H1 (cell line): ENCODE measurements around the gene SPARCL1. TPM values are rescaled to one million over a fixed set of nuclear protein-coding genes. Genes with fewer than 3 reads are reported as not detected.

Experiments
- CTCF ChIA-PET: fragments of 300-600 bp; sonication (Branson Sonifier 250); formaldehyde crosslinking; loops from one replicate; lab custom pipeline; 2021; ENCODE audit not compliant: partially characterized antibody; lab: Charles Lee
- POLR2A ChIA-PET: fragments of 300-600 bp; sonication (Branson Sonifier 250); formaldehyde crosslinking; loops from one replicate; lab custom pipeline; 2021; ENCODE audit warnings: inconsistent platforms; ENCODE audit not compliant: partially characterized antibody; lab: Charles Lee
- DNase-seq, 2 experiments: peaks; one replicate each; pipeline versions ENCODE4 v3.0.0 to v3.0.0-alpha.2; 2010 to 2022; ENCODE audit warnings: low spot score in 2 of 2, low read depth in 1 of 2, mixed read lengths in 1 of 2
- FAIRE-seq: peaks from 2 replicates; lab custom pipeline; 2011; peaks lifted over from hg19 to GRCh38; lab: Jason Lieb, UNC
- H2AFZ ChIP-seq: 2 replicates; pipeline ENCODE4 v1.8.1; 2012; ENCODE audit warnings: low read length, inconsistent platforms
- H2AK5ac ChIP-seq: 2 replicates; pipeline ENCODE4 v1.6.1; 2013; ENCODE audit warnings: low read depth, low read length
- H2BK120ac ChIP-seq: replicated peaks from 2 replicates; pipeline ENCODE3; 2013; ENCODE audit warnings: low read depth, low read length, inconsistent platforms
- H2BK12ac ChIP-seq: 2 replicates; pipeline ENCODE4 v1.6.1; 2013; ENCODE audit warnings: low read depth, low read length
- H2BK15ac ChIP-seq: 2 replicates; pipeline ENCODE4 v1.6.1; 2013; ENCODE audit warnings: low read length
- H2BK20ac ChIP-seq: 2 replicates; pipeline ENCODE4 v1.6.1; 2013; ENCODE audit warnings: low read length
- H2BK5ac ChIP-seq: 2 replicates; pipeline ENCODE4 v1.6.1; 2013; ENCODE audit warnings: low read depth, low read length
- H3K14ac ChIP-seq: 2 replicates; pipeline ENCODE4 v1.6.1; 2013; ENCODE audit warnings: inconsistent platforms; ENCODE audit not compliant: insufficient read length
- H3K18ac ChIP-seq: 2 replicates; pipeline ENCODE4 v1.6.1; 2013; ENCODE audit warnings: low read length; ENCODE audit errors: extremely low read depth
- H3K23ac ChIP-seq: 2 replicates; pipeline ENCODE4 v1.6.1; 2013; ENCODE audit warnings: inconsistent platforms; ENCODE audit not compliant: insufficient read length
- H3K23me2 ChIP-seq: 2 replicates; pipeline ENCODE4 v1.6.1; 2013; ENCODE audit warnings: low read depth, low read length
- H3K27ac ChIP-seq: 2 replicates; pipeline ENCODE4 v1.6.1; 2011; ENCODE audit warnings: low read depth, low read length, inconsistent platforms
- H3K27me3 ChIP-seq, 4 experiments: replicated peaks in 1 of 4; 1 replicate in 1 of 4; 2 replicates in 3 of 4; pipeline versions ENCODE4 v1.6.1 to v1.8.1; 2011 to 2013; ENCODE audit warnings: low read length in 3 of 4, mild to moderate bottlenecking in 3 of 4, inconsistent platforms in 2 of 4, mixed read lengths in 2 of 4, moderate library complexity in 1 of 4; ENCODE audit not compliant: control insufficient read depth in 3 of 4, insufficient read depth in 3 of 4; ENCODE audit errors: extremely low read depth in 1 of 4
- H3K36me3 ChIP-seq, 4 experiments: 2 replicates each; pipeline versions ENCODE4 v1.6.1 to v1.8.1; 2011 to 2013; ENCODE audit warnings: mild to moderate bottlenecking in 4 of 4, low read length in 3 of 4, moderate library complexity in 2 of 4, control low read depth in 1 of 4, inconsistent platforms in 1 of 4; ENCODE audit not compliant: insufficient read depth in 4 of 4, control insufficient read depth in 2 of 4
- H3K4ac ChIP-seq: replicated peaks from 2 replicates; pipeline ENCODE3; 2013; ENCODE audit warnings: low read length, low read depth, mixed read lengths, inconsistent platforms; ENCODE audit not compliant: insufficient read length
- H3K4me1 ChIP-seq, 4 experiments: replicated peaks in 1 of 4; 1 replicate in 1 of 4; 2 replicates in 3 of 4; pipeline versions ENCODE4 v1.6.1 to v1.8.1; 2011 to 2013; ENCODE audit warnings: low read length in 3 of 4, inconsistent platforms in 2 of 4, mixed read lengths in 1 of 4; ENCODE audit not compliant: insufficient read depth in 4 of 4, control insufficient read depth in 3 of 4
- H3K4me2 ChIP-seq, 2 experiments: 2 replicates each; pipeline versions ENCODE4 v1.6.1 to v1.8.1; 2011 to 2013; ENCODE audit warnings: low read depth in 2 of 2, low read length in 2 of 2, control low read depth in 1 of 2, inconsistent platforms in 1 of 2, mild to moderate bottlenecking in 1 of 2; ENCODE audit not compliant: insufficient read depth in 1 of 2
- H3K4me3 ChIP-seq, 4 experiments: fragments of 200-600, 300-600 bp in 1 of 4; sonication (generic), shearing (Covaris generic), sonication (Bioruptor Twin) in 1 of 4; 2 replicates each; pipeline versions ENCODE4 v1.5.1 to v1.8.1; 2011 to 2016; ENCODE audit warnings: low read length in 4 of 4, low read depth in 3 of 4, control low read depth in 2 of 4, inconsistent platforms in 2 of 4, mild to moderate bottlenecking in 2 of 4, mixed read lengths in 1 of 4, moderate library complexity in 1 of 4; ENCODE audit not compliant: insufficient read depth in 2 of 4; ENCODE audit errors: extremely low read depth in 1 of 4
- H3K56ac ChIP-seq: replicated peaks from 2 replicates; pipeline ENCODE3; 2013; ENCODE audit warnings: low read depth, mild to moderate bottlenecking, mixed read lengths, low read length, inconsistent platforms; ENCODE audit not compliant: insufficient read length
- H3K79me1 ChIP-seq: 2 replicates; pipeline ENCODE4 v1.6.1; 2013; ENCODE audit warnings: low read depth, low read length, control low read depth
- H3K79me2 ChIP-seq, 2 experiments: 2 replicates each; pipeline versions ENCODE4 v1.6.1 to v1.8.1; 2012 to 2013; ENCODE audit warnings: low read length in 2 of 2, mild to moderate bottlenecking in 2 of 2, inconsistent platforms in 1 of 2; ENCODE audit not compliant: insufficient read depth in 2 of 2, control insufficient read depth in 1 of 2
- H3K9ac ChIP-seq, 4 experiments: replicated peaks in 1 of 4; 1 replicate in 1 of 4; 2 replicates in 3 of 4; pipeline versions ENCODE4 v1.6.1 to v1.8.1; 2011 to 2013; ENCODE audit warnings: low read depth in 3 of 4, low read length in 3 of 4, control low read depth in 2 of 4, mild to moderate bottlenecking in 2 of 4, moderate library complexity in 2 of 4, inconsistent platforms in 1 of 4; ENCODE audit errors: extremely low read depth in 1 of 4
- H3K9me3 ChIP-seq, 2 experiments: 2 replicates each; pipeline versions ENCODE4 v1.6.1 to v1.8.1; 2012 to 2013; ENCODE audit warnings: mild to moderate bottlenecking in 2 of 2, moderate library complexity in 2 of 2, control low read depth in 1 of 2, inconsistent platforms in 1 of 2, low read depth in 1 of 2, low read length in 1 of 2, mixed read lengths in 1 of 2; ENCODE audit not compliant: insufficient read depth in 2 of 2
- H4K20me1 ChIP-seq, 2 experiments: replicated peaks in 1 of 2; 2 replicates each; pipeline versions ENCODE3 to v1.8.1; 2011 to 2013; ENCODE audit warnings: inconsistent platforms in 2 of 2, low read length in 2 of 2, mild to moderate bottlenecking in 1 of 2; ENCODE audit not compliant: insufficient read depth in 2 of 2, control insufficient read depth in 1 of 2
- H4K5ac ChIP-seq: 2 replicates; pipeline ENCODE4 v1.6.1; 2013; ENCODE audit warnings: low read length, low read depth, mixed read lengths, inconsistent platforms; ENCODE audit not compliant: insufficient read length
- H4K8ac ChIP-seq: 2 replicates; pipeline ENCODE4 v1.8.0; 2013; ENCODE audit warnings: mild to moderate bottlenecking, moderate library complexity, low read length, inconsistent platforms; ENCODE audit not compliant: insufficient read depth; ENCODE audit errors: extremely low read depth
- H4K91ac ChIP-seq: replicated peaks from 2 replicates; pipeline ENCODE3; 2013; ENCODE audit warnings: low read length, mixed read lengths, inconsistent platforms; ENCODE audit not compliant: insufficient read length
- CBX5 ChIP-seq: fragments of 300-800, 300-1000 bp; sonication (generic); IDR thresholded peaks from 2 replicates; pipeline ENCODE4 v1.7.1; 2016; ENCODE audit warnings: antibody characterized with exemption, low read length, low read depth
- EP300 ChIP-seq, 2 experiments: IDR thresholded peaks; 1 replicate in 1 of 2; 2 replicates in 1 of 2; pipeline ENCODE4 v1.6.1; 2011 to 2012; ENCODE audit warnings: low read depth in 2 of 2, low read length in 2 of 2, mild to moderate bottlenecking in 2 of 2, borderline replicate concordance in 1 of 2, inconsistent platforms in 1 of 2, moderate library complexity in 1 of 2
- GABPA ChIP-seq: IDR thresholded peaks from 2 replicates; pipeline ENCODE4 v1.6.1; 2011; ENCODE audit warnings: mild to moderate bottlenecking, low read length, moderate library complexity, borderline replicate concordance; ENCODE audit not compliant: insufficient read depth
- GTF2F1 ChIP-seq: IDR thresholded peaks from 2 replicates; pipeline ENCODE4 v1.6.1; 2012; ENCODE audit warnings: low read depth, low read length, improper control_type of control experiment, borderline replicate concordance
- JUN ChIP-seq: IDR thresholded peaks from 2 replicates; pipeline ENCODE4 v1.6.1; 2011; ENCODE audit warnings: low read depth, mild to moderate bottlenecking, improper control_type of control experiment, low read length
- MAFK ChIP-seq: IDR thresholded peaks from 2 replicates; pipeline ENCODE4 v1.6.1; 2012; ENCODE audit warnings: low read depth, mild to moderate bottlenecking, improper control_type of control experiment, low read length
- MAX ChIP-seq: IDR thresholded peaks from 2 replicates; pipeline ENCODE4 v1.6.1; 2012; ENCODE audit warnings: inconsistent platforms
- NANOG ChIP-seq: IDR thresholded peaks from 2 replicates; pipeline ENCODE4 v1.6.1; 2011; ENCODE audit warnings: low read length, low read depth, mild to moderate bottlenecking, inconsistent platforms; ENCODE audit not compliant: insufficient read depth, poor library complexity, severe bottlenecking
- RFX5 ChIP-seq: IDR thresholded peaks from 2 replicates; pipeline ENCODE4 v1.6.1; 2011; ENCODE audit warnings: low read depth, low read length, improper control_type of control experiment, borderline replicate concordance
- SAP30 ChIP-seq: fragments of 300-600 bp; sonication (generic); IDR thresholded peaks from 2 replicates; pipeline ENCODE4 v1.7.1; 2012; ENCODE audit warnings: low read length, moderate library complexity, mild to moderate bottlenecking, inconsistent platforms; ENCODE audit not compliant: insufficient read depth, insufficient replicate concordance
- SIN3A ChIP-seq, 2 experiments: IDR thresholded peaks in 1 of 2; conservative IDR thresholded peaks in 1 of 2; 2 replicates each; pipeline ENCODE4 v1.6.1; 2011 to 2012; ENCODE audit warnings: low read length in 2 of 2, improper control_type of control experiment in 1 of 2, low read depth in 1 of 2, mild to moderate bottlenecking in 1 of 2
- SRF ChIP-seq: IDR thresholded peaks from 2 replicates; pipeline ENCODE4 v1.6.1; 2011; ENCODE audit warnings: mild to moderate bottlenecking, low read depth, low read length, moderate library complexity
- TBP ChIP-seq: IDR thresholded peaks from 2 replicates; pipeline ENCODE4 v1.6.1; 2011; ENCODE audit warnings: low read depth, low read length, improper control_type of control experiment
- polyA plus RNA-seq, 7 experiments: library from polyadenylated mRNA; depleted of rRNA in 3 of 7; stranded (reverse) in 5 of 7; unstranded in 2 of 7; fragments of >200 nt in 5 of 7; fragments of 200-250 nt in 2 of 7; gene quantifications; 1 replicate in 5 of 7; 2 replicates in 1 of 7; 4 replicates in 1 of 7; pipeline versions ENCODE4 v1.2.1 to v1.2.3, GENCODE V29; 2011 to 2013; ENCODE audit warnings: missing spikeins in 2 of 7, mixed read lengths in 2 of 7
- total RNA-seq: library from RNA; stranded (reverse); fragmentation: NEBNext Ultra II Directional; extraction: Animal tissue kit (Norgen Biotek cat#: 25700); gene quantifications from 2 replicates; pipeline ENCODE4 v1.2.1, GENCODE V29; 2021

The SPARCL1 gene
- total and polyA plus RNA-seq, 2 of the 8 experiments (the other 6 are each of a cell fraction or from before 2014, with no cell fraction given) = 0.48 to 0.51 TPM

DNA sequence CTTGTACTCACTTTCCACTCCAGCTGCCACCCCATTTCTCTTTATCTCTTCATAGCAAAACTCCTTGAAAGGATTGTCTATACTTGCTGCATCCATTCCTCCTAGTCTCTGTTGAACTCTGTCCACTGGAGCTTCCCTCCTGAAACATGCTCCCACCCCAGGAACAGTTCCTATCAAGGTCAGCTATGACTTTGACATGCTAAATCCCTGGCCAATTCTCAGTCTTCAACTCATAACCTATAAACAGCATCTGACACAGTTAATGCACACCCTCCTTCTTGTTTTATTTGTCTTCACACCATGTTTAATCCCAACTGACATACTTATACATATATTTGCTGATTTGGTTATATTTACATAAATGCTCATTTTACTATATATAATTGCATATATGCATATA lies 47.8 kb downstream of the SPARCL1 start:
- CTCF ChIA-PET = interaction anchor here (1.3 to 2.0 kb wide), 3 partner anchors 14 to 24 kb away, joined by 4 to 5 read pairs (median 5); no protein-coding TSS in a partner anchor
- no peak overlapping the region for H2AFZ ChIP-seq
- H3K23me2 ChIP-seq = no peaks in the 10 kb centered on the region
- no peak overlapping the region for H4K8ac ChIP-seq
- no peak overlapping the region for H2BK12ac ChIP-seq
- H3K79me2 ChIP-seq = no peaks in the 10 kb centered on the region
- peaks cover 0 to 11% (median 6%) of the 10 kb centered on the region in 4 experiments; a peak in 4 of 7 replicates for H3K4me1 ChIP-seq
- H3K14ac ChIP-seq = no peak overlapping the region
- H3K36me3 ChIP-seq = no peaks in the 10 kb centered on the region; a peak in 1 of 8 replicates
- 0 out of 7 replicates have a peak, but pooled peaks cover 0 to 2% (median 0%) of the 10 kb centered on the region in 4 experiments for H3K27me3 ChIP-seq
- H2BK120ac ChIP-seq = no peak overlapping the region
- no peak overlapping the region for H3K18ac ChIP-seq
- no peak for DNase-seq
- H3K27ac ChIP-seq = no peak overlapping the region
- H4K91ac ChIP-seq = no peak overlapping the region
- H3K4ac ChIP-seq = no peak overlapping the region
- H3K9ac ChIP-seq = no peak overlapping the region
- no peaks in the 10 kb centered on the region for H3K9me3 ChIP-seq
- H4K5ac ChIP-seq = no peak overlapping the region
- no peak overlapping the region for H2BK15ac ChIP-seq
- no peaks in the 10 kb centered on the region for H3K79me1 ChIP-seq
- no peak overlapping the region for H2BK5ac ChIP-seq
- POLR2A ChIA-PET = no interaction called here
- H3K4me2 ChIP-seq = no peak overlapping the region
- H3K23ac ChIP-seq = no peak overlapping the region
- H2BK20ac ChIP-seq = no peak overlapping the region
- no peak overlapping the region for H2AK5ac ChIP-seq
- no peak overlapping the region for H3K4me3 ChIP-seq
- no peak overlapping the region for H3K56ac ChIP-seq
- no peak for FAIRE-seq
- no peaks in the 10 kb centered on the region for H4K20me1 ChIP-seq
- TF ChIP-seq SRF = no peak
- no peak for TF ChIP-seq TBP
- no peak for TF ChIP-seq GABPA
- no peak for TF ChIP-seq SAP30
- no peak for TF ChIP-seq RFX5
- no peak for TF ChIP-seq NANOG
- TF ChIP-seq MAFK = no peak
- TF ChIP-seq EP300 (IDR thresholded peaks at IDR 0.05; ENCODE audit: borderline replicate concordance in 1 of 2, low read depth in 2 of 2, low read length in 2 of 2) = no peak
- no peak for TF ChIP-seq MAX
- TF ChIP-seq CBX5 = no peak
- TF ChIP-seq SIN3A (conservative IDR thresholded peaks at IDR 0.05 in 1 of 2, IDR thresholded peaks at IDR 0.05 in 1 of 2; ENCODE audit: low read depth in 1 of 2, low read length in 2 of 2) = no peak
- no peak for TF ChIP-seq JUN
- TF ChIP-seq GTF2F1 = no peak
